Esophagus squamous epithelium (tissue), 4 donors: Measurements from ENCODE around the gene XAGE2.

Experiments
- CTCF ChIP-seq, 6 experiments: fragments of 450-650 bp in 4 of 6; fragments of 200-600 bp in 2 of 6; sonication (generic) in 2 of 6; IDR thresholded peaks; one replicate each; pipeline ENCODE4 v1.5.1; 2016 to 2019; ENCODE audit warnings: antibody characterized with exemption in 6 of 6, mild to moderate bottlenecking in 4 of 6, moderate library complexity in 4 of 6
- POLR2A ChIP-seq, 4 donors: fragments of 450-650 bp; IDR thresholded peaks; one replicate each; pipeline ENCODE4 v1.6.1; 2017; ENCODE audit warnings: antibody characterized with exemption in 4 of 4, mild to moderate bottlenecking in 4 of 4, moderate library complexity in 3 of 4

- TF ChIP-seq CTCF (IDR thresholded peaks at IDR 0.05), result no peak
- no peak for TF ChIP-seq POLR2A (IDR thresholded peaks at IDR 0.05)
Measured at GRCh38 chrX:52355108-52355507, 13.7 kb upstream of the XAGE2 start.
